Measurements from ENCODE around the gene ARVCF.

The ARVCF gene

GRCh38 chr22:20052309-20053259 lies 36.0 kb upstream of the ARVCF start:
- no peak for DNase-seq

DNA sequence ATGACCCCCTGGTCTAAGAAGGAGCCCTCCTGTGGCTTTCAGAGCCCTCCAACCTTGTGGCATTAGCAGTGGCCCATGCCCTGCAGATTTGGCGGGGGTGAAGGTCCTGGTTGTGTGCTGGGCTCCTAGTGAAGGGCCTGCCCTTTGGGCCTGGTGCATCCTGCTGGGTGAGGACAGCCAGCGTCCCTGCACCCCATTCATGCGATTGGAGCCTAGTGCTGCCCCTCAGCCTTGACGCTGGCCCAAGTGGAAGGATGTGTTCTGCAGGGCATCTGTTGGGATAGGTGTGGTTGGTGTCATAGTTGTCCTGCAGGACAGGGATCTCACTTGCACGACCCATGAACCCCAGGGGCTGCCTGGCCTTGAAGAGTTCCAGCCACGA lies 35.3 kb upstream of the ARVCF start:
- no peak for DNase-seq

DNA sequence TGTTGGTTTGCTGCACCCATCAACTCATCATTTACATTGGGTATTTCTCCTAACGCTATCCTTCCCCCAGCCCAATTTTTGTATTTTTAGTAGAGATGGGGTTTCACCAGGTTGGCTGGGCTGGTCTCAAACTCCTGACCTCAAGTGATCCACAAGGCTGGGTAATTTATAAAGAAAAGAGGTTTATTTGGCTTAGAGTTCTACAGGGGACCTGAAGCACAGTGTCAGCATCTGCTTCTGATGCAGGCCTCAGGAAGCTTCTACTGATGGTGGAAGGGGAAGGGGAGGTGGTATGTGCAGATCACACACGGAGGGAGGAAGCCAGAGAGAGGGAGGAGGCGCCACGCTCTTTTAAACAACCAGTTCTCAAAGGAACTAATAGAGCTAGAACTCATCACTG lies 30.1 kb upstream of the ARVCF start:
- no peak for DNase-seq

DNA sequence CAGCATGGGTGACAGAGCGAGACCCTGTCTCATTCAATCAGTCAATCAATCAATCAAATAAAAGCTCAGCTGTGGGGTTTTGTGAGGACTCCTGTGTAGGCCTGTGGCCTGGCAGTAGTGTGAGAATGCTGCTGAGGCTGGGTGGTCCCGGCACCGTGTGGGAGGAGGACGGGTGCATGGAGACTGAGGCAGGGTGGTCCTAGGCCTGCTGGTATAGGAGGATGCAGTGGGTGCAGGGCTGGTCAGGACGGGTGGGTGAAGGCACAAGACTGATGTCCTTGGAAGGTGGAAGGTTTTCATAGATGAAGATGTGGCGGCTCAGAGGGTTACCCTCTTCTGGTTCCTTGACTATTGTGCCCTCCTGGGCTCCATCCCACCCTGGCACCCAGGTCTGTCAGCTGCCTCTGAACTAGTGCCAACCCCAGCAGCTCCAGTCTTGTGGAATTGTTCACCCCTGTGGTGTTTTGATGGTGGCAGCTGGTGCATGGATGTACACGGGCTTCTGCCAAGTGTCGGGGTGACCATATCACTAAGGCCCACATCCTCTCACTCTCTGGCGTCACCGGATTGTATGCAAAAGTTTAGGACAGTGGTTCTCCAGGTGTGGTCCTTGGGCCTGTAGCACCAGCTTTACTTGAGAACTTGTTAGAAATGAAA lies 28.0 kb upstream of the ARVCF start:
- no peak for DNase-seq

DNA sequence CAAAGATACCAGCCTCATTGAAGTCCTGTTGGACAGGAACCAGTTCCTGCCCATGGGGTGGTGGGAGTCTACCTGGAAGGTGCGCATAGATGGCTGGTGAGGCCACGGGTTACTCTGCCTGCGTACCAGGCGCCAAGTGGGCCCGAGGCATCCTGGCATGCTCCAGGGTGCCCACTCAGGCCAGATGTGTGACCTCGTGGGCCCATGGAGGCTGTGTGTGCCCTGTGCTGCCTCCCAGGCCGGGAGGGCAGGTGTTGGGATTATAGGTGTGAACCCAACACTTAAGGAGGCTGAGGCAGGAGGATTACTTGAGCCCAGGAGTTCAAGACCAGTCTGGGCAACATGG lies 27.3 kb upstream of the ARVCF start:
- DNase-seq: no peak

- DNase-seq: no peak
Observed at GRCh38 chr22:20043057-20043996, 26.7 kb upstream of the ARVCF start.

DNA sequence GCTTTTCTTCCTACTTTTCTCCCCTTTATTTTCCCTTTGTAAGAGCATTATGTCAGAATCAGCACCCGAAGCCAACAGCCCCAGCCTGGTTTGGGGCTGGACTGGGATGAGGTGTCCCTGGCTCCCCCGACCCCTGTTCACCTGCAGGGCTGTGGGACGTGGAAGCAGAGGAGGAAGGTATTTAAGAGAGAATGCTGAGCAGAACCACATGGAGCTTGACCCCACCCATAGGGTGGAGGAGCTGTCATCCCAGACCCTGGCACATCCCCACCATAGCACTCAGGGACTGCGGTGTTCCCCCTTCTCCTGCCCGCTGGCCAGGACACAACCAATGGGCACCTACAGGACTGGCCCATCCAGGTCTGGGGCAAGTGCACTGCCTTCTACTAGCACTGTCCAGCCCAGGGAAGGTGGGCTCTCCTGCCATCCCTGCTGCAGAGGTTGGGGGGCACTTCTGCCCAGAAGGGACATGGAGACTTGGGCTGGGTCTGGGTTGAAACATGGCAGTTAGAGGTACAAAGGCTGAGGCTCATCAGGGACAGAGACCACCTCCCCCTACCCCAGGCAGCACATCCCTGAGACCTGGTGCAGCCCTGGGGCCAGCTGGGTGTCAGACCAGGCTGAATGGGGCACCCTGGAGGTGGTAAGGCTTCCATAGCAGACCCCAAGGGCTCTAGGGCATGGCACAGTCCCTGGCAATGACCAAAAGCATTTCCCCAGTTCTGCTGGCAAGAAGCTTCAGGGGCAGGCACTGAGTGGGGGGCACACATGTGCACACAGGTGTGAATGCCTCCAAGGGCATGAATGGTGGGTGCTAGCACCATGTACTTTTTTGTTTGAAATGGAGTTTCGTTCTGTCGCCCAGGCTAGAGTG lies 23.9 kb upstream of the ARVCF start:
- DNase-seq: no peak

DNA sequence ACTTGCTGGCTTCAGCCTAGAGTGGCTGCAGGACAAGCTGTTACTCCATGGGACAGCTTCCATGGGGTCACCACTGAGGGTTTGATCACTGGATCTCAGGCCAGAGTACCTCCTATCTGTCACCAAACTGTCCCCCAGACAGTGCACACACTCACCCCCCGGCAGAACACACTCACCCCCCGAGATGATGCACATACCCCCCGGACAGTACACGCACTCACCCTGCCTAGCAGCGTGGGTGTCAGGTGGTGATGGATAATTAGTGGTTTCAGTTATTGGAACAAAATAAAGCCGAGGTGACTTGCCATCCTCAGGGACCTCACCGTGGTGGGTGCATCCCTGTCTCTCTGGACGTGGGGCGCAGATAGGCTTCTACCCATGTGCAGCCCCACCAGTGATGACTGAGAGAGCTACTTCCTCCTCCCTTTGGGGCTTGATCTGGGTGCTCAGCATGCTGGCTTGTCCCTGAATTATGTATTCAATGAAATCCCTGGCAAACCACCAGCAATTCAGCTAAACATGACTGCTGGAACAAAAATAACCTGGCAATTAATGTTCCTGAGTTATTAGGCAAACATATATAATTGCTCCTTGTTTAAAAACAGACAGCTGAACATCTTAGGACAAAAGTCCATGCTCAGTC lies 23.2 kb upstream of the ARVCF start:
- DNase-seq: no peak

DNA sequence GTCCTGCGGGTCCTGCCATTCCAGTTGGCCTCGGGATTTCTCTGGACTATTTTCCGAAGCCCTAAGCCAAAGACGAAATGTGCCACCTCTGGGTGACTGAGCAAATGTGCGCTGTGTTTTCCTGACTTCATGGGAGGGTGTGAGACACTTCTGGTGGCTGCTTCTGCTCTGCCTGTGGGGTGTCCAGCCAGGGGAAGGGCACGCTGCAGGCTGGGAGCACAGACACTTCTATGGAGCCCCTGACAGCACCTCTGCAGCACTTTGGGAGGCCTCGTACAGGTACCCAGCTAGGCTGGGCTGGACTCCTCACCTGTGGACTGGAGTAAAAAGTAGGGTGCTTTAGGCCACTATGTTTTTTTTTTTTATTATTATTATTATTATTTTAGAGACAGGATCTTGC lies 22.0 kb upstream of the ARVCF start:
- DNase-seq: no peak

GRCh38 chr22:20037419-20037818 lies 20.8 kb upstream of the ARVCF start:
- no peak for DNase-seq

- DNase-seq: no peak
Observed at GRCh38 chr22:20036535-20037392, 20.1 kb upstream of the ARVCF start.

DNA sequence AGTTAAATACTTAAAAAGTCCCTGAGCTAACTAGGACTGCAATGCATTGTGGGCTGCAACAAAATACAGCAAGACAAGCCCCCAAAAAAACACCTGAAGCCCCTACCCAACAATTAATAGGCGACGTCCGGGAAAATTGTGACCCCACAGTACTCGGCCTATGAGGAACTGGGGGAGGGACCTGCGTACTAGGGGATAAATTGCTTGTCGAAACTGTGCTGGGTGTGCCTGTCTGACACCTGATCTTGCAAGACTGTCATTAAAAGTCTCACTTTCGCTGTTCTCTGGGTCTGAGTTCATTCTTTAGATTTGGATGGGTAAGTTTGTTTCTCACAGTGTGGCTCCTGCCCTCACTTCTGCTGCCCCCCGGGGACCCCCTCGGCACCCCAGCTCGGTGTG lies 19.5 kb upstream of the ARVCF start:
- no peak for DNase-seq

DNA sequence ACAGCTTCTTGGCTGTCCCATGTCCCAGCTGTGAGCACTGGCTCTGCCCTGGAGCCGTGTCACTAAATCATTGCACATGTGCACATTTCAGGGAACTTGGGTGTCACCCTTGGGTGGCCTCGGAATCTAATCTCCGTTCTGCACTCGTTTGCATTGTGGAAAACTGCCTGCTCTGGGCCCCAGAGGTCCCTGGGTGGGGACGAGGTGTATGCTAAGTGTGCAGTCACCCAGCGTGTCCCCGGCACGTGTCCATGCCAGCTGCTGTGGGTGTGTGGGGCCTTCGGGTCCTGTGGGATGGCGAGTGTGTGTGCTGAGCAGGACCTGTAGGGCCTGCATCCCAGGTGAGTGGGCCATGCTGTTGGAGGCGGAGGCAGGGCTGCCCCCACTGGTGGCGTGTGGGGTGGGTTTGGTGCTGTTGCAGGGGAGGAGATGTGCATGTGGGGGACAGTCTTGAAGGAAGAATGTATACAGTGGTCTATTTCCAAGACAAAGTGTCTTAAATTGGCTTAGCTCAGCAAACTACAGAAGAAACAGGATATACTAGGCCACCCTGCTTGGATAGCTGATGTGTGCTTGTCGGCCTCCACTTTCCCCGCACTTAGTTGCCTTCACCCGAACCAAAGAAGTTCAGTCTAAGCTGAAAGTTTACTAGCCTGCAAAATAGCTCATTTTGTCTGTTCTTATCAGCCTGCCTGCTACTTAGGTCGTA lies 18.9 kb upstream of the ARVCF start:
- DNase-seq: no peak

GRCh38 chr22:20034143-20034542 lies 17.5 kb upstream of the ARVCF start:
- no peak for DNase-seq

GRCh38 chr22:20033045-20033706 lies 16.6 kb upstream of the ARVCF start:
- DNase-seq: no peak

DNA sequence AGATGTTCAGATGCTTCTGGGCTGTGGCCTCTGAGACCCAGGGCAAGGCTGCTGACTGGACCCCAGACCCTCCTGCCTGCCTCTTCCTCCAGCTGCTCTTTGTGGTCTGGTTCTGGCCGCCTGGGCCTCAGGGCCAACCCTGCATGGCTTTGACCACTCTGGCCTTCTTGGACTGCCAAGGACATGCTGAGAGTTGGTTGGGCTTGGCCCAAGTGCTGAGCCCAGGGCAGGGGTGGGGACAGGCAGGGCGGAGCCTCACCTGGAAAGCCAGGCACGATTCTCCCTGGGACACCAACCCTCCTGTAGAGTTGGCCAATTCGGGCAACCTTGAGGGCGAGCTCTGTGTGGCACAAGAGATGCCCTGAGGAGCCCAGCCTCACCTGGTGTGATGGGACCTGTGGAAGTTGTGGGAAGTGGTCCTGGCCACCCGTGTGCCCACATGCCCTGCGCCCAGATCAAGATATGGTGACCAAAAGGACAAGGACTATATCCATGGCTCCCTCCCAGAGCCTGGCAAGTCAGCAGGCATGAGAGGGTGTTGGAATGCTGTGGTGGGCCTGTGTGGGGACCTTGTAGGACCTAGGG lies 15.9 kb upstream of the ARVCF start:
- DNase-seq: no peak

DNA sequence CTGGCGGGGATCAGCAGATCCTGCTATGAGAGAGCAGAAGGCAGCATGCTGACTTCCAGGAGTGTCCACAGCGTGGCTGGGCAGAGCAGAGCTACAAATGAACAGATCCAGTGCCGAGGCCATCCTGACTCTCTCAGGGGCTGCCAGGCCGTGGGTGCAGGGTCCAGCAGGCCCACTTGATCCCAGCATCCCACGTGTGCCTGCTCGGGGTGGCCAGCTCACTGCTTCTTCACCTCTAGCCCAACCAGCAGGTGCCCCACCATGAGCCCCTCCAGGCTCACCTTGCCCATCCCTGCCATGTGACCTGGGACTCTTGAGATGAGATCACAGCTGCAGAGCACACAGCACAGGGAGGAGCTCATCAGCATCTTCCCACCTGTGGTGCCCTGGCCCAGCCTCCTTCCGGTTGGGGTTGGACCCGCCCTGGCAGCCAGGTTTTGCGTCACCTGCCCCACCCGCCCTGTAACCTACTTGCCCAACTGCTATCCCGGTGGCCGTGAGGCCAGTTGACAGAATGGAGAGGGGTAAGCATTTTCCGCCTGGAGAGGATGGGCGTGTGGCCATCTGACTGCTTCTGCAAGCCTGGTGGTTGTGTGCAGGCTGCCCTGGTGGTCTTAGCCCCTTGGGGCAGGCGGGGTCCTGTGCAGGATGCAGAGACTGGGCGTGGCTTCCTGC lies 15.2 kb upstream of the ARVCF start:
- no peak for DNase-seq

GRCh38 chr22:20029550-20030225 lies 13.1 kb upstream of the ARVCF start:
- DNase-seq: no peak
